ENCODE results near the gene HGF.

The HGF gene

DNA sequence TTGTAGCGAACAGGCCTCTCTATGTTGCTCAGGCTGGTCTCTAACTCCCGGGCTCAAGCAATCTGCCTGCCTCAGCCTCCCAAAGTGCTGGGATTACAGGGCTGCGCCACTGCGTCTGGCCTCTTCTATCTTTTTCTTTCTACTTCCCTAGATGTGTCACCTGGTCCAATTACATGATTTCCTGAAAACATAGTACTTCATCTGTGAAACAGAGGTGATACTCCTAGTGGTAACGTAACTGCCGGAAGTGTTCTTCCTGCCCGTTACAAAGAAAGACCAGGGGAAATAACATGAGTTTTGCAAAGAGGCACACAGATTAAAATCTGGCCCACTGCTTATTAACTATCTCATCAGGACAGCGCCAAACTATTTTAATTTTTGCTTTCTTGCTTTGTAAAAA is 18.4 kb upstream of the HGF start:
- TF ChIP-seq, protein P1, sequence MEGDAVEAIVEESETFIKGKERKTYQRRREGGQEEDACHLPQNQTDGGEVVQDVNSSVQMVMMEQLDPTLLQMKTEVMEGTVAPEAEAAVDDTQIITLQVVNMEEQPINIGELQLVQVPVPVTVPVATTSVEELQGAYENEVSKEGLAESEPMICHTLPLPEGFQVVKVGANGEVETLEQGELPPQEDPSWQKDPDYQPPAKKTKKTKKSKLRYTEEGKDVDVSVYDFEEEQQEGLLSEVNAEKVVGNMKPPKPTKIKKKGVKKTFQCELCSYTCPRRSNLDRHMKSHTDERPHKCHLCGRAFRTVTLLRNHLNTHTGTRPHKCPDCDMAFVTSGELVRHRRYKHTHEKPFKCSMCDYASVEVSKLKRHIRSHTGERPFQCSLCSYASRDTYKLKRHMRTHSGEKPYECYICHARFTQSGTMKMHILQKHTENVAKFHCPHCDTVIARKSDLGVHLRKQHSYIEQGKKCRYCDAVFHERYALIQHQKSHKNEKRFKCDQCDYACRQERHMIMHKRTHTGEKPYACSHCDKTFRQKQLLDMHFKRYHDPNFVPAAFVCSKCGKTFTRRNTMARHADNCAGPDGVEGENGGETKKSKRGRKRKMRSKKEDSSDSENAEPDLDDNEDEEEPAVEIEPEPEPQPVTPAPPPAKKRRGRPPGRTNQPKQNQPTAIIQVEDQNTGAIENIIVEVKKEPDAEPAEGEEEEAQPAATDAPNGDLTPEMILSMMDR (IDR thresholded peaks at IDR 0.05; ENCODE audit: extremely low read depth, missing control alignments) = no peak
- DNase-seq (ENCODE audit: low spot score) = no peak

- no peak for DNase-seq (ENCODE audit: low spot score)
- TF ChIP-seq, protein P1 (IDR thresholded peaks at IDR 0.05; ENCODE audit: extremely low read depth, missing control alignments) = no peak
Observed at GRCh38 chr7:81783818-81784217, 14.0 kb upstream of the HGF start.

DNA sequence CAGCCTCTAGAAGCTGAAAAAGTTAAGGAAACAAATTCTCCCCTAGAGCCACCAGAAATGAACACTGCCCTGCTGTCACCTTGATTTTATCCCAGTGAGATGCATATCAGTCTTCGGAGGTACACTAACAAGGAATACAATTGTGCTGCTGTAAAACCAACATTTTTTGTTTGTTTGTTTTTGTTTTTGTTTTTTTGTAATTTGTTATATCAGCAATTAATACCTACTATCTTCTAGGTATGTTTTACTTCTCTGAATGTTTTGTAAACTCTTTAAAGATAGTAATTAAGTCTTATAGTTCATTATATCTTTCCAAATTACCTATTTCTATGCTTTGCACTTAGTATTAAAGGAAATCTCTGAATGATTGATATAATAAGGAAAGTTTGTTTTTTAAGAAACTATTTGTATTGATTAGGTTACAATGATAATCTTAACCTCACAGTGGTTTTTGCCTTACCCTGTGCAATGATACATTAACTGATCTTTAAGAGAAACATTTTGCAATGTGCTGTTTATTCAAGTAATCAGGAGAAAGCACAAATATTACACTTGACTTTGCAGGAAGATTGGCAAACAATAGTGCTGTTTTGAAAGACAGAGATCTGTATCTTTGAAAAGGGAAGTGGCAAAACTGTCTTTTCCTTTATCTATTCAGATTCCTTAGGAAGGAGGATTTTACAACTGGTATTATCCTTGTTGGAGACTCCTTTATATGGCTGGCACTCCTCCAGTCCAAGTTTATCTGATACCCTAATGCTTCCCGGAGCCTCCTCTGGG is 11.3 kb upstream of the HGF start:
- no peak for DNase-seq (ENCODE audit: low spot score)
- TF ChIP-seq, protein P1 (IDR thresholded peaks at IDR 0.05; ENCODE audit: extremely low read depth, missing control alignments) = no peak

DNA sequence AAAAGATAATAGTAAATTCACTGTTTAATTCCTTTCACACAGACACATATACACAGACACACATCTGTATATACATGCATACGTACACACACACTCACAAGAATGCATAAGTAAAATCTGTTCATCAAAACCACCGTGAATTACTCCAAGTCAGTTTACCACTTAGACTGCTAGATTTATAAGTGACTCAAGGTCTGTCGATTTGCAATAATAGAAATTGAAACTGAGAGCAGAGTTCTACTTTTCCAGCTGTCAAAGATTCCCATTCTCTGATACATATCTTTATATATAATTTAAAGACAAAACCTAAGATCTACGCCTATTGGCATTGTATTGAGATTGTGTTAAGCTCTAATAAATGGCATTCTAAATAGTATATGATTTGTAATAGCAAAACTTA is 9.9 kb upstream of the HGF start:
- TF ChIP-seq, protein P1 (IDR thresholded peaks at IDR 0.05; ENCODE audit: extremely low read depth, missing control alignments) = no peak
- DNase-seq (ENCODE audit: low spot score) = no peak

DNA sequence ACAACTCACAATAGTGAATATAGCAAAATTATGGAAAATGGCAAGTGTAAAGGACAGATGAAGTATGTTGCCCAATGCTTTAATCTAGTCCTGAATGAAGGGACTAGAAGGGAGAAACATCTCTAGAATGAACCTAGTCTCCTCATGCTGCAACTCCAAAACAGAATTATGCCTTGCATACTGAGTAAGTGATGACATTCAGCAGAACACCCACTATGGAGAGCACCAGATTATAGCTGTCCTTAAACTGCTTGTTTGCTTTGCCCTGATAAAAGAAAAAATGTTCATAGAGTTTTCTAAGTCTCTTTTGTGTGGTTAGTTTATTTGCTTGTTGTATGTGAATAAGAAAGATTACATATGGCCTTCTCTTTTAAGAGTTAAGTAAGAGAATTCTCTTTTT is 7.8 kb upstream of the HGF start:
- DNase-seq (ENCODE audit: low spot score) = no peak
- TF ChIP-seq, protein P1 (IDR thresholded peaks at IDR 0.05; ENCODE audit: extremely low read depth, missing control alignments) = no peak

DNA sequence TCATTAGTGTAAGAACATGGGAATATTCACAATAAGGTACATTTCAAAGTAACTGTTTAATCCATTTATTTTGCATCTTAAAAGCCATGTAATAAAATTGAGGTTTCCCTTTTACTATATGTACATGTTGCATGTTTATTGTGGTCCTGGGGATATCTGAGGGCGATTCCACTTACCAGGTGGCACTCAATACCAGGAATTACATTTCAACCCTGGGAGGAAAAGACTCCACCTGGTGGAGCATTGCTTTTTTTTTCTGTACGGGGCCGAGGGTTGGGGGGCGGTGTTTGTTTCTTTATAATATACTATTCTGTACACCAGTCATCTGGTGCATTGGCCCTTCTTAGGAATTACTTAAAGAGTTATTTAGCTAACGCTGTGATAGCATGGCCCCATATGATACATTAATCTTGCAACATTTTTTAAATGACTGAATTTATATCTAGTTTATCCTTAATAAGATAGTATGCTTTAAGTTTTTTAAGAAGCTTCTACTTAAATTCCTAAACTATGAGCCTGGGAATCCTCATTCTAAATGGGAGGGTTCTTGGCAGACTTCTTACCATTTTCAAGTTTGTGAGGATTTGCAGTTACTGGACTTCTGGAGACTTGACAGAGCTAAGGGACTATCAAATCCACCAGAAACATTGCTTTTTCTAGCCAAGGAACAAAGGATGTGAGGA is 7.2 kb upstream of the HGF start:
- DNase-seq (ENCODE audit: low spot score) = no peak
- TF ChIP-seq, protein P1 (IDR thresholded peaks at IDR 0.05; ENCODE audit: extremely low read depth, missing control alignments) = no peak

DNA sequence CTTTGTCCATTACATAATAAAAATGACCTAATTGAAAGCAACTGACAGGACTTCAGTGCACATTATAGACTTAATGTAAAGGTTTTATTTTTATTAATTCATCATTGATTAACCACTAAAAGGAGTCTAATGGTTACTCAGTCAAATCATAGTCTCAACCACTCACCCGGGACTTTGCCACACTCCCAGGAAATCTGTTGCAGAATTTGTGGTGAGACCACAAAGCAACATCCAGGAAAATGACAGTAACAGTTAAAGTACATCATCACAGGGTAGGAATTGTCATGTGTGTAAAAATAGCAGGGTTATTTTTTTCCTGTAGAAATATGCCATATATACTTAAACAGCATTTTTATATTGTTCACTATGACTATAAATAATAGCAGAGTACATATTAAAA is 6.3 kb upstream of the HGF start:
- no peak for DNase-seq (ENCODE audit: low spot score)
- TF ChIP-seq, protein P1 (IDR thresholded peaks at IDR 0.05; ENCODE audit: extremely low read depth, missing control alignments) = no peak

All from GM20000 (cell line).